ENCODE results near the gene KLHL35. TPM values are rescaled to one million over a fixed set of nuclear protein-coding genes. Genes with fewer than 3 reads are reported as not detected.

KLHL35 gene, protein sequence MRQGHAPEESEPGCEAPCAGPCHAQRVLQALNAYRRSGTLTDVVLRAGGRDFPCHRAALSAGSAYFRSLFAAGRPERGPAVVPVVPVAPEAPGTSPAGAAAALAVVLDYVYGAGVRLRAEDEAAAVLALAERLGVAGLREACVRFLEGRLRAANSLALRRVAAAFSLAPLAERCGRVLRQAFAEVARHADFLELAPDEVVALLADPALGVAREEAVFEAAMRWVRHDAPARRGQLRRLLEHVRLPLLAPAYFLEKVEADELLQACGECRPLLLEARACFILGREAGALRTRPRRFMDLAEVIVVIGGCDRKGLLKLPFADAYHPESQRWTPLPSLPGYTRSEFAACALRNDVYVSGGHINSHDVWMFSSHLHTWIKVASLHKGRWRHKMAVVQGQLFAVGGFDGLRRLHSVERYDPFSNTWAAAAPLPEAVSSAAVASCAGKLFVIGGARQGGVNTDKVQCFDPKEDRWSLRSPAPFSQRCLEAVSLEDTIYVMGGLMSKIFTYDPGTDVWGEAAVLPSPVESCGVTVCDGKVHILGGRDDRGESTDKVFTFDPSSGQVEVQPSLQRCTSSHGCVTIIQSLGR
- under 1 TPM in 3 of 4 donors, not detected in 1; 0.17 to 0.42 (median 0.29) TPM for total RNA-seq

DNA sequence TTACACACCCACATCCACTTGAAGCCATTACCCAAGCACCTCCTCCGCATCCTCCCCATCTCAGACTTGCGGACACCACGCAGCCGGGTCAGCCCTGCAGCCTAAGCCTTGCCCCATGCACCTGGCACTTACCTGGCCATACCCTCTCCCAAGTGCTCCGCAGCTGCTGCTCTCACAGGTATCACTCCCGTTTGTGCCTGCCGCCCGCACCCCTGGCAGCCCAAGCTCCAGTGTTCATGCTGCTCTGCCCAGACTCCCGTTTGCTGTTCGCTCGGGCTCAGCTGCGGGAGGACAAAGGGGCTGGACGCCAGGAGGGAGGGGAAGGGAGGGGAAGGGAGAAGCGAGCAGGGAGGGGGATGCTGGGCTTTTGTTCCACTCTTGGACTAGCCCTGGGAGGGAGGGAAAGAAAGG, at the start of gene KLHL35:
KLHL35 (minus strand) TSS at position 293 of the 411 bp plus-strand sequence. CDS start 2,574 bp downstream, outside the sequence.
- H3K4me1 ChIP-seq: peaks cover 10 to 34% (median 27%) of the 10 kb centered on the region in 4 donors
- intact Hi-C loops (cut with DNase I): no loop called here
- H3K36me3 ChIP-seq: peaks cover 0 to 14% (median 6%) of the 10 kb centered on the region in 4 donors
- no peak for DNase-seq (ENCODE audit: extremely low spot score)
- H3K9me3 ChIP-seq: peaks cover 0 to 7% (median 3%) of the 10 kb centered on the region in 4 donors
- WGBS: 25% methylated on average over 14 of the region's 14 CpGs
- peaks cover 0 to 55% (median 16%) of the 10 kb centered on the region in 4 donors for H3K27me3 ChIP-seq
- H3K27ac ChIP-seq (replicated peaks in 1 of 4): no peak within 1 kb of the TSS
- no peak for TF ChIP-seq POLR2AphosphoS5 (IDR thresholded peaks at IDR 0.05)
- TF ChIP-seq EP300 (IDR thresholded peaks at IDR 0.05): no peak
- no peak for TF ChIP-seq CTCF (IDR thresholded peaks at IDR 0.05)
- no peak for TF ChIP-seq POLR2A (IDR thresholded peaks at IDR 0.05; ENCODE audit: low read depth)
- H3K4me3 ChIP-seq: no peak within 1 kb of the TSS

DNA sequence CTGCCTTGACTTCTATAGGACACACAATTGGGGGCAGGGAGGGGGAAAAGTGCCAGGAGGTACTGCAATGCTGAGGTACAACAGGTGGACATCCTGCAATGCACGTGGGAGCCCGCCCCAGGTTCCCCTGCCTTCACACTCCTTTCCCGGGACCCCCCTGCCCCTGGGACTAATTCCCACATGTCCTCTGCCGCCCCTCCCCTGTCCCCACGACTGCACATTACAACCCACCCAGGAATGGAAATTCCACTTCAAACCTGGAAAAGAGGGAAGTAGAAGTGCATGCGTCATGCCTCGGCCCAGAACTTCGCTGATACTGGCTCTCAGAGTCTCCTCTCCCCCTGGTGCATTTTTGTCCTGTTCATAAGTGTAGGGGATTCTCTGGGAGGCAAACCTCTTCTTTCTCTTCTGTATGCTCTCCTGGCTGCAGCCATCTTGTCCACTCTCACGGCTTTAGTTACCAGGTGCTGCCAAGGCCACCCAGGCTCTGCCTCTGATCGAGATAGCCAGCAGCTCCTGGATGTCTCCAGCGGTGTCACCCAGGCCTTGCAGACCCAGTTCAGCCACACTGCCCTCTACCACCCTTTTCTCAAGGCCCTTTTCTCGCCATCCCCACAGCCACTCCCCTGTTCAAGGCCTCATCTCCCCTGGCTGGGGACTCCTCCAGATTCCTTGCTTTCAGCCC, 49.1 kb upstream of the KLHL35 start:
- peaks cover 0 to 6% (median 1%) of the 10 kb centered on the region in 4 donors for H3K4me1 ChIP-seq
- no peaks in the 10 kb centered on the region for H3K27me3 ChIP-seq
- no peaks in the 10 kb centered on the region for H3K36me3 ChIP-seq
- H3K4me3 ChIP-seq: no peak overlapping the region
- TF ChIP-seq POLR2AphosphoS5 (IDR thresholded peaks at IDR 0.05) (no peak), POLR2A (IDR thresholded peaks at IDR 0.05; ENCODE audit: low read depth) (no peak), CTCF (IDR thresholded peaks at IDR 0.05) (no peak), EP300 (IDR thresholded peaks at IDR 0.05) (no peak)
- WGBS: 88% methylated on average over 12 of the region's 12 CpGs
- DNase-seq (ENCODE audit: extremely low spot score): no peak
- H3K27ac ChIP-seq (replicated peaks in 1 of 4): no peak overlapping the region
- no peaks in the 10 kb centered on the region for H3K9me3 ChIP-seq
- intact Hi-C loops (cut with DNase I): no loop called here

- Histone ChIP-seq H3K9me3 (no peaks in the 10 kb centered on the region), H3K27ac (replicated peaks in 1 of 4) (no peak overlapping the region), H3K4me1 (peaks cover under 1 to 13% (median 8%) of the 10 kb centered on the region in 4 donors), H3K4me3 (no peak overlapping the region), H3K36me3 (no peaks in the 10 kb centered on the region), H3K27me3 (no peaks in the 10 kb centered on the region)
- intact Hi-C loops (cut with DNase I): no loop called here
- WGBS: 87% methylated on average over 6 of the region's 9 CpGs
- DNase-seq (ENCODE audit: extremely low spot score): no peak
- TF ChIP-seq CTCF (IDR thresholded peaks at IDR 0.05): no peak
- no peak for TF ChIP-seq EP300 (IDR thresholded peaks at IDR 0.05)
- TF ChIP-seq POLR2AphosphoS5 (IDR thresholded peaks at IDR 0.05): no peak
- no peak for TF ChIP-seq POLR2A (IDR thresholded peaks at IDR 0.05; ENCODE audit: low read depth)
Observed at GRCh38 chr11:75481223-75481921, 48.4 kb upstream of the KLHL35 start.

- no peak for DNase-seq (ENCODE audit: extremely low spot score)
- no peak overlapping the region for H3K4me3 ChIP-seq
- no peak overlapping the region for H3K27ac ChIP-seq (replicated peaks in 1 of 4)
- WGBS: 90% methylated on average over 10 of the region's 10 CpGs
- H3K4me1 ChIP-seq: peaks cover 9 to 22% (median 17%) of the 10 kb centered on the region in 4 donors
- H3K27me3 ChIP-seq: no peaks in the 10 kb centered on the region
- TF ChIP-seq CTCF (IDR thresholded peaks at IDR 0.05): no peak
- no peak for TF ChIP-seq EP300 (IDR thresholded peaks at IDR 0.05)
- TF ChIP-seq POLR2A (IDR thresholded peaks at IDR 0.05; ENCODE audit: low read depth): no peak
- TF ChIP-seq POLR2AphosphoS5 (IDR thresholded peaks at IDR 0.05): no peak
- intact Hi-C loops (cut with DNase I): no loop called here
- no peaks in the 10 kb centered on the region for H3K36me3 ChIP-seq
- no peaks in the 10 kb centered on the region for H3K9me3 ChIP-seq
Observed at GRCh38 chr11:75480185-75481175, 47.5 kb upstream of the KLHL35 start.
